Mononuclear cell (primary cell): Measurements from ENCODE around the gene OR2T4. TPM values are rescaled to one million over a fixed set of nuclear protein-coding genes. Genes with fewer than 3 reads are reported as not detected.

Experiments used
- H3K27me3 ChIP-seq: 2 replicates; pipeline ENCODE4 v1.6.0; 2011; ENCODE audit warnings: low read length, control low read depth; ENCODE audit not compliant: insufficient read depth
- H3K4me1 ChIP-seq: 2 replicates; pipeline ENCODE4 v1.5.1; 2011; ENCODE audit warnings: mild to moderate bottlenecking, low read length, control low read depth; ENCODE audit not compliant: insufficient read depth
- H3K4me3 ChIP-seq: 2 replicates; pipeline ENCODE4 v1.5.1; 2011; ENCODE audit warnings: mild to moderate bottlenecking, low read length, moderate library complexity
- H3K9me3 ChIP-seq: 2 replicates; pipeline ENCODE4 v1.5.1; 2011; ENCODE audit warnings: low read depth, mild to moderate bottlenecking, control low read depth, low read length
- total RNA-seq: library from RNA; depleted of rRNA; stranded (reverse); fragments of >200 nt; gene quantifications from one replicate; pipeline ENCODE4 v1.2.3, GENCODE V29; 2012

The OR2T4 gene
- not detected for total RNA-seq

GRCh38 chr1:248361121-248361715 lies at the start of gene OR2T4:
Gene OR2T4, plus strand, starts transcription at chr1:248361665. Its CDS starts 0 bp downstream, at chr1:248361665.
- no peaks in the 10 kb centered on the region for H3K27me3 ChIP-seq
- H3K4me3 ChIP-seq, result no peak within 1 kb of the TSS
- no peaks in the 10 kb centered on the region for H3K9me3 ChIP-seq
- H3K4me1 ChIP-seq, result no peaks in the 10 kb centered on the region

GRCh38 chr1:248316796-248317195 lies 44.7 kb upstream of the OR2T4 start:
- H3K9me3 ChIP-seq, result no peaks in the 10 kb centered on the region
- H3K27me3 ChIP-seq, result no peaks in the 10 kb centered on the region
- H3K4me3 ChIP-seq, result no peak overlapping the region
- no peaks in the 10 kb centered on the region for H3K4me1 ChIP-seq

GRCh38 chr1:248324468-248324867 lies 37.0 kb upstream of the OR2T4 start, which contains the start of gene OR2M7:
Gene OR2M7, minus strand, starts transcription at chr1:248324568. Its CDS starts 0 bp downstream, at chr1:248324568.
- no peak within 1 kb of the TSS for H3K4me3 ChIP-seq
- H3K9me3 ChIP-seq, result no peaks in the 10 kb centered on the region
- H3K4me1 ChIP-seq, result no peaks in the 10 kb centered on the region

GRCh38 chr1:248343451-248343850 lies 18.0 kb upstream of the OR2T4 start:
- Histone ChIP-seq H3K27me3 (no peaks in the 10 kb centered on the region), H3K4me3 (no peak overlapping the region), H3K9me3 (no peaks in the 10 kb centered on the region), H3K4me1 (no peaks in the 10 kb centered on the region)

More at GRCh38 chr1:248324468-248324867, 37.0 kb upstream of the OR2T4 start, which contains the start of gene OR2M7:
- no peaks in the 10 kb centered on the region for H3K27me3 ChIP-seq

GRCh38 chr1:248348475-248348874 lies 13.0 kb upstream of the OR2T4 start, which contains the start of gene OR14C36:
Gene OR14C36, plus strand, starts transcription at chr1:248348775. Its CDS starts 0 bp downstream, at chr1:248348775.
- H3K27me3 ChIP-seq, result no peaks in the 10 kb centered on the region

GRCh38 chr1:248359415-248359814 lies 2.0 kb upstream of the OR2T4 start:
- H3K9me3 ChIP-seq, result no peaks in the 10 kb centered on the region
- H3K4me1 ChIP-seq, result no peaks in the 10 kb centered on the region
- no peak overlapping the region for H3K4me3 ChIP-seq
- H3K27me3 ChIP-seq, result no peaks in the 10 kb centered on the region

More at GRCh38 chr1:248348475-248348874, 13.0 kb upstream of the OR2T4 start, which contains the start of gene OR14C36:
- Histone ChIP-seq H3K9me3 (no peaks in the 10 kb centered on the region), H3K4me1 (no peaks in the 10 kb centered on the region), H3K4me3 (no peak within 1 kb of the TSS)

- Histone ChIP-seq H3K4me1 (no peaks in the 10 kb centered on the region), H3K9me3 (no peaks in the 10 kb centered on the region), H3K4me3 (no peak overlapping the region), H3K27me3 (no peaks in the 10 kb centered on the region)
Observed at GRCh38 chr1:248366609-248367008, 5.1 kb downstream of the OR2T4 start.

- no peaks in the 10 kb centered on the region for H3K27me3 ChIP-seq
- H3K4me3 ChIP-seq, result no peak overlapping the region
- H3K9me3 ChIP-seq, result no peaks in the 10 kb centered on the region
- no peaks in the 10 kb centered on the region for H3K4me1 ChIP-seq
Observed at GRCh38 chr1:248372394-248372793, 10.9 kb downstream of the OR2T4 start.

- Histone ChIP-seq H3K9me3 (no peaks in the 10 kb centered on the region), H3K4me1 (no peaks in the 10 kb centered on the region), H3K4me3 (no peak overlapping the region), H3K27me3 (no peaks in the 10 kb centered on the region)
Observed at GRCh38 chr1:248373761-248374160, 12.3 kb downstream of the OR2T4 start.

GRCh38 chr1:248375446-248375845 lies 14.0 kb downstream of the OR2T4 start, which contains the start of gene OR2T6:
Gene OR2T6, plus strand, starts transcription at chr1:248375746. Its CDS starts 11,863 bp downstream, at chr1:248387609.
- Histone ChIP-seq H3K4me1 (no peaks in the 10 kb centered on the region), H3K9me3 (no peaks in the 10 kb centered on the region), H3K4me3 (no peak within 1 kb of the TSS), H3K27me3 (no peaks in the 10 kb centered on the region)

GRCh38 chr1:248376916-248377315 lies 15.5 kb downstream of the OR2T4 start:
- Histone ChIP-seq H3K4me3 (no peak overlapping the region), H3K9me3 (no peaks in the 10 kb centered on the region), H3K27me3 (no peaks in the 10 kb centered on the region), H3K4me1 (no peaks in the 10 kb centered on the region)

- H3K9me3 ChIP-seq, result no peaks in the 10 kb centered on the region
- no peaks in the 10 kb centered on the region for H3K4me1 ChIP-seq
- H3K4me3 ChIP-seq, result no peak overlapping the region
- H3K27me3 ChIP-seq, result no peaks in the 10 kb centered on the region
Observed at GRCh38 chr1:248380854-248381253, 19.4 kb downstream of the OR2T4 start.

GRCh38 chr1:248388426-248388825 lies 27.0 kb downstream of the OR2T4 start:
- no peaks in the 10 kb centered on the region for H3K4me1 ChIP-seq
- H3K27me3 ChIP-seq, result no peaks in the 10 kb centered on the region
- no peak overlapping the region for H3K4me3 ChIP-seq
- no peaks in the 10 kb centered on the region for H3K9me3 ChIP-seq

GRCh38 chr1:248393050-248393449 lies 31.6 kb downstream of the OR2T4 start:
- Histone ChIP-seq H3K4me1 (no peaks in the 10 kb centered on the region), H3K4me3 (no peak overlapping the region), H3K27me3 (no peaks in the 10 kb centered on the region), H3K9me3 (no peaks in the 10 kb centered on the region)

- Histone ChIP-seq H3K9me3 (no peaks in the 10 kb centered on the region), H3K4me1 (no peaks in the 10 kb centered on the region), H3K27me3 (no peaks in the 10 kb centered on the region), H3K4me3 (no peak within 1 kb of the TSS)
Observed at GRCh38 chr1:248402748-248403147, 41.3 kb downstream of the OR2T4 start, which contains the start of gene OR2T1. Gene OR2T1, plus strand, starts transcription at chr1:248403048. Its CDS starts 3,100 bp downstream, at chr1:248406148.

- Histone ChIP-seq H3K4me1 (no peaks in the 10 kb centered on the region), H3K4me3 (no peak overlapping the region), H3K9me3 (no peaks in the 10 kb centered on the region), H3K27me3 (no peaks in the 10 kb centered on the region)
Observed at GRCh38 chr1:248404024-248404423, 42.6 kb downstream of the OR2T4 start.
